GM21576 (cell line): ENCODE data around the gene YES1.
"Not testable (repeated sequence)": the region's sequence is repeated elsewhere in the genome, so short reads cannot be mapped to it uniquely, and the experiment has no call there.

ENCODE experiments used
- ATAC-seq: cut with Tn5 transposase; IDR thresholded peaks from one replicate; pipeline ENCODE4 v1.9.1; 2021; ENCODE audit warnings: mild to moderate bottlenecking, moderate library complexity; ENCODE audit not compliant: unreplicated experiment

YES1 gene

GRCh38 chr18:730692-731091 is 81.3 kb downstream of the YES1 start:
- ATAC-seq = no peak

- ATAC-seq = not testable (repeated sequence)
These were observed 81.9 kb downstream of the YES1 start for GRCh38 chr18:730120-730519.

GRCh38 chr18:725646-726045 is 86.4 kb downstream of the YES1 start:
- ATAC-seq = no peak

GRCh38 chr18:723541-724080 is 88.4 kb downstream of the YES1 start:
- no peak for ATAC-seq

GRCh38 chr18:717003-717402 is 95.0 kb downstream of the YES1 start:
- no peak for ATAC-seq

- ATAC-seq = no peak
These were observed 96.4 kb downstream of the YES1 start for GRCh38 chr18:715626-716025.

- ATAC-seq = no peak
These were observed 98.9 kb downstream of the YES1 start for GRCh38 chr18:713135-713490.

- ATAC-seq = peak; percentile 82
These were observed 99.5 kb downstream of the YES1 start, which contains the start of gene ENOSF1 for GRCh38 chr18:712401-713134. Gene ENOSF1, minus strand, starts transcription at chr18:712630. Its CDS starts 43 bp downstream, at chr18:712587.

GRCh38 chr18:711657-712400 is 100.2 kb downstream of the YES1 start:
- ATAC-seq = peak; percentile 67

GRCh38 chr18:711310-711656 is 100.8 kb downstream of the YES1 start:
- no peak for ATAC-seq

GRCh38 chr18:710418-711300 is 101.4 kb downstream of the YES1 start:
- ATAC-seq = no peak

GRCh38 chr18:709771-710170 is 102.3 kb downstream of the YES1 start:
- ATAC-seq = no peak

GRCh38 chr18:708096-708495 is 103.9 kb downstream of the YES1 start:
- no peak for ATAC-seq

- no peak for ATAC-seq
These were observed 105.6 kb downstream of the YES1 start for GRCh38 chr18:706405-706804.

- ATAC-seq = no peak
These were observed 108.7 kb downstream of the YES1 start for GRCh38 chr18:703213-703967.

GRCh38 chr18:697800-698199 is 114.2 kb downstream of the YES1 start:
- ATAC-seq = no peak

- ATAC-seq = no peak
These were observed 115.0 kb downstream of the YES1 start for GRCh38 chr18:697012-697411.

GRCh38 chr18:693466-694187 is 118.4 kb downstream of the YES1 start:
- no peak for ATAC-seq

- ATAC-seq = no peak
These were observed 119.2 kb downstream of the YES1 start for GRCh38 chr18:692824-693223.

GRCh38 chr18:688323-688722 is 123.7 kb downstream of the YES1 start:
- no peak for ATAC-seq
